RPMI7951 (cell line): ENCODE data around the gene TREH. TPM values are rescaled to one million over a fixed set of nuclear protein-coding genes. Genes with fewer than 3 reads are reported as not detected.
A peak's percentile ranks its signal among the peaks of the same experiment; 100 is the strongest.

Source experiments
- DNase-seq: peaks from one replicate; pipeline ENCODE4 v3.0.0-alpha.2; 2012; ENCODE audit warnings: low read depth
- total RNA-seq: library from RNA; depleted of rRNA; stranded (reverse); fragments of >200 nt; shearing (Covaris generic); gene quantifications from 2 replicates; pipeline ENCODE4 v1.2.3, GENCODE V29; 2014

The TREH gene
- total RNA-seq, 1 experiment from 2014 or later, result not detected

DNA sequence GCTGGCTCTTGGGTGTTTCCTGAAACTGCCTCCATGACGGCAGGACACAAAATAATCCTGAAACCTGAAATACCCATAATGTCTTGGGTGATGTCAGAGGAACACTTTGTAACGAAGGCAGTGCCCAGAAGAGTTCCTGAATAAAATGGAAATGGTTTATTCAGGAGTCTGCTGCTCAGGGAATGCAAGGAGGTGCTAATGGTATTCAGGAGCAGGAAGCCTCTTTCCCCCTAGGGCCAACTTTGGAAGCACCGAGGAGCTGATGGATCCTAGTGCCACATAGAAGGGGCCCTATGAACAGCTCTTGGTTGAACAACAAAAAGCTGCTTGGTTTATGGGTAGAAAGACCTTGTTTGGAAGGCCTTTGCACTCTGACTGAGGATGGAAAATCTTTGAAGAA is 15.5 kb downstream of the TREH start:
- DNase-seq, result no peak

GRCh38 chr11:118663381-118663780 is 16.1 kb downstream of the TREH start:
- DNase-seq, result no peak

- no peak for DNase-seq
Observed at GRCh38 chr11:118662401-118663271, 16.8 kb downstream of the TREH start.

DNA sequence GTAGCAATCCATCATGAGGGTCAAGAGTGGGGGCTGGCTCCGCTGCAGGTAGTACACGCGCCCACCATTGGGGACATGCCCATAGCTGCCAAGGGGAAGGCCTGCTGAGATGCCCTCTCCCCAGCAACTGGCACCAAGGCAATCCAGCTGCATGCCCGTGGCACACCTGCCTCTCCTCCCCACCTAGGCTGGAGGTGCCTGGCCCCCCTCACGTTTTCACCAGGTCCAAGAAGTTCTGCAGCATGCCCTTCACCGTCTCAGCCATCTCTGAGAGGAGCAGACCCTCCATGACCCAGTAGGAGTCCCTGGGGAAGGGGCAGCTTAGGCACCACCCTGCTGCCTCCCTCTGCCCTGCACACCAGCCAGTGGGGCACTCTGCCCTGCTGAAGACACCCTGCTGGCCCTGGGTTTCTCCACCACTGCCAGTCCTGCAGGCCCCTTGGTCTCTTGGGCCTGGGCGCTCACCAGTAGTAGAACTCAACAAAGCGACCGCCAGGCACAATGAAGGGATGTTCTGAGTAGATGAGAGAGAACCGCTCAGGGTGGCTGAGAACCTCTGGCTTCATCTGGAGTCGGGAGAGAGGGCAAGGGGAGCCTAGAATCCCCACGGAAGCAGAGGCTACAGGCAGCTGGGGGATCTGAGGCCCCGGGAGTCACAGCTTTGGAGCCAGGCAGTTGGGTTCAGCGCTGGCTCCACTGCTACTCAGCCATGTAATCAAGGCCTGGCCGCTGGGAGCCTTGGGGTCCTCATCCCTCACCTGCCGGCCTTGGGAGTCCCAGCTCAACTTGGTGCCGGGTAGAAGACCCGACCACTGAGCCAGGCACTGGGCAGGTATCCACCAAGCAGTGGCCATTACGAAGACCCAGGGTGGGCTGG is 17.8 kb downstream of the TREH start:
- DNase-seq, result no peak

GRCh38 chr11:118660681-118661424 is 18.6 kb downstream of the TREH start:
- no peak for DNase-seq

DNA sequence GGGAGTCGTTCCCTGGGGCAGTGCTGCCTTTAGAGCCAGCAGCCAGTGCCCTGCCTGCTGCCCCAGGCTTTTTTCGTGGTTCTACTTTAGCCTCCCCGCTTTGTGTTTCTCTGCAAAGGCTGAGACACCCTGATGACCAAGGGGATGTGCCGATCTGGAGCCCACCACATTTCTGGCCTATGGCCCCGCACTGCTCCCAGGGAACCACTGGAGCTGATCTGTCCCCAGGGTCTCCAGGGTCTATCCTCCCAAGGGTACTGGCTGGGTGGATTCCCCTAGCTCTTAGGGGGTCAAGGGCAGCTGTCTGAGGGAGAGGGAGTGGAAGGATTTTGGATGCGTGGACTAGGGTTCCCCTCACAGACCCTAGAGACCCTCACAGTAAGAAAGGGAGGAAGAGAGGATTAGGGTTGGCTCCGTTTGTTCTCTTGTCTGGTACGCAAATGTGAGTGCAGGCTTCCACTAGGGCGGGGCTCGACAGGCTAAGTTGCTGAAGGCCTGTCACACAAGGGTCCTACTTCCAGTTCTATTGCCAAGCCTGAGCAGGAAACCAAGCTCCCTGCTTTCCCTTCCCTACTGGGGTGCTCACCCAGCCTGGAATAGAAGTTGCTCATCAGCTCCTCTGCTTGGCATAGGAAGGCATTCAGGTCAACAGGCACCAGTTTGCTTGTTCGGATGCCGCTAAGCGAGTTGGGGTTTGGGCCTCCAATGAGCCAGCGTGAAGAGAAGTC is 19.3 kb downstream of the TREH start:
- DNase-seq, result peak; percentile 28

- DNase-seq, result peak; percentile 76
Observed at GRCh38 chr11:118659314-118659952, 20.0 kb downstream of the TREH start.

DNA sequence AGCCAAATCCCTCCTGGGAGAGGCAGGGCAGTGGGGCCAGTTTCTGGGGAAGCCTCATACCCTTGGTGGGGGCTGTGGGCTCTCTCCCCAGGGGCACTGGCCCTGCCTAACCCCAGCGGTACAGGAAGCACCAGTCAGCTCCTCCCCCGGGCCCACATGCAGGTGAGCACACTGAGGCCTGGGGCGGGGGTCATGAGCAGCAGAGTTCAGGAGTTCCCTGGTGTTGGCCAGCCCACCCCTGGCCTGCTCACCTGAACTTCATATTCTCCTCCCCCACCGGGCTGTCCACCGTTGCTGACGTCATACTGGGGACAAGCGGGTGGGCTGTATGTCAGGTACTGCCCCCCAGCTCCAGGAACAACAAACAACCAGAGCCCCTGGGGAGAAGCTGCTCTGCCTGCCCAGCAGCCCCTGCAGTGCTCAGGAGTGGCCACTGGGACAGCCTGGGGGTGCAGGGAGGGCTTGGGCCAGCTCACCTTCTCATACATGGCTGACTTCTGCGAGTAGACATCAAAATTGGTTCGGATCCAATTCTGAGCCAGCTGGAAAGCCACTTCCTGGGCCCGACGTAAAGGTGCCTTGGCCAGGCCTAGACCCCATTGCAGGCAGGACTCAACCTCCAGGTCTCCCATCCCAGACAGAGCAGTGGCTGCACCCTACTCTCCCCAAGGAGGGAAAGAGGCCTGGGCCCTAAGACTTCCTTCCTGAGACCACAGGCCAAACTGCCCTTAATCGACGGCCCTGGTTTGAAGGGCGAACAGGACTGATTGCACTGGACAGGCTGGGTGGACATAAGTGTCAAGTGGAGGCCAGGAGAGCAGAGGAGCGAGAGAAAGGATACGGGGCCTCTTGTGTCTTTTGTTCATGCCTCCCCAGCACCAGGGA is 20.8 kb downstream of the TREH start:
- DNase-seq, result no peak

DNA sequence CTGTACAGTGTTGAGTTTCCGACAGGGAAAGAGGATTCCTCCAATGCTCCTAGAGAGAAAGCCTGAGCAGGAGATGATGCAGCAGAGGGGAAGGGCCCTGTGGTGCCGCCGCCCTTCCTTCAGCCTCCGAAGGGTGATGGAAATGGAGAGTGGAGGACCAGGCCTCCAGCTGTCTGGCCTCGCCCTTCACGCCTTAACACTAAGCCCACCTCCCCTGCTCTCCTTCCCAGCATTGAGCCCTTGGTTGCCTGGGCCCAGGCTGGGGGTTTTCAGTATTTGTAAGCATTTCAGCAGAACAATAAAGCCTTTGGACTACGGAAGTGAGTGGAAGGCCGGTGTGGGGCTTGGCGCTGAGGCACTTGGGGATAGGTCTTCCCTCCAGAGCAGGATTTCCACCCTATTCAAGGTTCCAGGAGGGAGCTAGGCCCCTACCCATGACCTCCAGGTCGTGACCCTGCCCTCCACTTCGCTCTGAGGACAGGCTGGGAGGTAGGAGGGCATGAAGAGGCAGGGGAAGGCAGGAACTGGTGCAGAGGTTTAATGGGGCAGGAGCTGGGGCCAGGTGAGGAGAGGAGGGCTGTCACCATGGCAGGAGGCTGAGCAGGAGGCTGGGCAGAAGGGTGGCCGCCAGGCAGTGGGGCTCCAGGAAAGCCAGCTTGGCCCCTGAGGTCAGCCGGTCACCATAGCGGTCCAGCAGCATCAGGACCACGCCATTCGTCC is 21.6 kb downstream of the TREH start:
- no peak for DNase-seq

DNA sequence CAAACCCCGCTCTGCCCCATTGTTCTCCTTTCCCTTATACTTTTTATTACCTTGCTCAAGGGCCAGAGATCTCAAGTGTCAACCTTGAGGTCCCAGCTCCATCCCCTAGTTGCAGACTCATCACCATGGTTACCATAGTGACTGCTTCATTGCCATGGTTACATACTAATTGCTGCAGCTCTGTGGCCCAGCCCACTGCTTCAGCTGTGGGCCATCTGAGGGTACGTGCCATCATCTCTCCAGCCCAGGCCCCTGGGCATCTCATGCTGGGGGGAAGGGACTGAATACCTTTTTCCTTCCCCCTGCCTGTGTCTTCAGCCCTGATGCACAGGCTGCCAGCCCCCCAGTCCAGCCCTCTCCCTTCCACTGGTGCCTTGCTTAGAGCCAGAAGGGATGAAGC is 22.2 kb downstream of the TREH start:
- DNase-seq, result peak; percentile 35

- DNase-seq, result no peak
Observed at GRCh38 chr11:118656563-118657165, 22.8 kb downstream of the TREH start.

DNA sequence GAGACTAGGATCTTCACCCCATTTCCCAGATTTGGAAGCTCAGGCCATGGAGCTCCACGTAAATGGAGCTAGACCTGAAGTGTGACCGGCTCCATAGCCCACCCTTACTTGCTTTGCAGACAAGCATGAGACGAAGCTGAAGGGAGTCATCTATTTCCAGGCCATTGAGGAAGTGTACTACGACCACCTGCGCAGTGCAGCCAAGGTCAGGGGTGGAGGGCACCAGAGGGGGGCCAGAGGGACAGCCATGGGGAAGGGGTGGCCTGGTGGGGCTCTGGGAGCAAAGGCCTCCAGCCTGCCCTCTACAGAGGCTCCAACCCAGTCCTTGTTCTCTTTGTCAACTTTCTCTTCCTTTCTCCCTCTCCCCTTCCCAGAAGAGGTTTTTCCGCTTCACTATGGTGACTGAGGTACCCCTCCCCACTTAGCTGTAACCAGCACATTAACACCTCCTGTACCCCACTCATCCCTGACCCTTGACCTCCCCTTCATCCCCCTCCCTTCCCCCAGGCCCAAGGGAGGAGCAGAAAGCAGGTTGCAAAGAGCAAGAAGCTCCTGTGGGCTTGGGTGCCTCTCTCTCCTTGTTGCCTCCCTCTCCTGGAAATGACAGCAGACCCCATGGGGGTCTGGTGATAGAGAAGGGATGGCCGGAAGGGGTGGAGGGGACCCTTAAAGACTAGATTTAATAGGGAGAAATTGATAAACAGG is 23.8 kb downstream of the TREH start:
- no peak for DNase-seq

DNA sequence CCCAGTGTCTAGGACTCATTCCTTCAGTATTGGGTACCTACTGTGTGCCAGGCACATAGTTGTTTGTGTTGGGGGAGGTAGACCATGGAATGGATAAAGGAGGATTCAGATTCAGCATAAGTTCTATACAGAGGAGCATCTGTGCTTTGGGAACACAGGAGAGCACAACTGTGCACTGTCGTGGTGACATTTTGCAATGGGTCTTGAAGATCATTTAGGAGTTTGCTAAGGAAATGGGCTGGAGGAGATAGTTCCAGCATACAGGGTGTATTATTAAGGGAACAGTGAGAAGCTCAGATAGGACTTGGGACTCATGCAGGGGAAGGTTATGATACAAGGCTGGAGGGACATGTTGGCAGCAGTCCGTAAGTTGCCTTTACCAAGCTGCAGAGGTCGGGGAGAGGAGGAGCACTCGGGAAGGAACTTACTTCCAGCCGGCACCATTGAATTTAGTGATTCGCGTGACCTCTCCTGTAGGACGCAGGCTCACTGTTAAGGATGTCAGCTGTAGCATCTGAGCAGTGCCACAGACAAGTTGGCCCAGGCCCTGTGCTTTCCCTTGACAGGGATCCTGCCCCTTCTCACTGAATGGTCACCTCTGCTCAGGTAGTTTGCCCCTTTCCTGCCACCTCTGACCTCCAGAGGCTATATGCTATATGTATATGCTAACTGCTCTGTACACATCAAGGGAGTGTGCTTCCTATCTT is 25.6 kb downstream of the TREH start:
- no peak for DNase-seq

GRCh38 chr11:118652681-118653181 is 26.7 kb downstream of the TREH start:
- no peak for DNase-seq

DNA sequence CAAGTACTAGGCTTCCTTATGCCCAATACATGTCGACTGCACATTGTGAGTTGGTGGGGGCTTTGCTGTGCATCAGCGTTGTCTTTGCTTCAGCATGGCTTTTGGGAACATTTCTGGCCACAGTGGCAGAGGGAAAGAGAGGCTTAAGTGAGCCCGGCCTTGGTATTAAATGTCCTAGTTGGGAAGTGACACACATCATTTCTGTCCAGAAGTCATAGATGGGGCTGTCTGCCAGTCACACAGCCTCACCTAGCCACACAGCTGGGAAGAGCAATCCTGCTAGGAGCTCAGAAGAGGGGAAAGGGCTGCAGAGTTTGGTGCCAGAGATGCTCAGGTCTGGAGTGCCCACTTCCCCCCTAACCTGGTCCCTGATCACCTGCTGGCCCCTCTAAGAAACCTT is 27.6 kb downstream of the TREH start:
- no peak for DNase-seq

DNA sequence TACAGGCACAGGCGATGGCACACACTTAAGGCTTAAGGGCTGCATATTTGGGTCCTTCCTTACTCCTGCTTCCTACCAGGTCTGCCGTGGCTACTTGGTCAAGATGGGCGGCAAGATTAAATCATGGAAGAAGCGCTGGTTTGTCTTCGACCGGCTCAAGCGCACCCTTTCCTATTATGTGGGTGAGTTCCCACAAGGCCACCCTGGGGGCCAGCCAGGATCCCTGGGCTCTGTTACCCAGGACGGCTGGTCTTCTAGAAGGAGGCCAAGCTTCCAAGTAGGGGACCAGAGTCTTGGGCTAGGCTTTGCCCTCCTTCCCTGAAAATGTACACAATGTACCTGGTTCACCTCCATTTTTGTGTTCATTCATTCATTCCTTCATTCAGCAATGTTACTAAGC is 29.1 kb downstream of the TREH start:
- no peak for DNase-seq

- DNase-seq, result no peak
Observed at GRCh38 chr11:118649941-118650340, 29.5 kb downstream of the TREH start.
